Measurements from ENCODE around the gene CACNB2. TPM values are rescaled to one million over a fixed set of nuclear protein-coding genes. Genes with fewer than 3 reads are reported as not detected.

The CACNB2 gene
- total RNA-seq, 6 experiments from 2014 or later, result not detected

GRCh38 chr10:18334116-18334867 lies 194.1 kb downstream of the CACNB2 start:
- H3K27ac Mint-ChIP-seq, result no peak overlapping the region
- H3K27me3 Mint-ChIP-seq (ENCODE audit: insufficient read depth), result no peaks in the 10 kb centered on the region; the same call in 1 of the 2 replicates
- no peaks in the 10 kb centered on the region for H3K4me1 Mint-ChIP-seq (ENCODE audit: low read depth)
- DNase-seq, result no peak
- H3K4me3 Mint-ChIP-seq, result no peak overlapping the region
- H3K9me3 Mint-ChIP-seq, result peaks cover 5% of the 10 kb centered on the region; the same call in 1 of the 2 replicates
- TF ChIP-seq CTCF (IDR thresholded peaks at IDR 0.05), result no peak
- H3K36me3 Mint-ChIP-seq (ENCODE audit: low read depth), result no peaks in the 10 kb centered on the region

- H3K36me3 Mint-ChIP-seq (ENCODE audit: low read depth), result no peaks in the 10 kb centered on the region
- no peaks in the 10 kb centered on the region; the same call in 1 of the 2 replicates for H3K27me3 Mint-ChIP-seq (ENCODE audit: insufficient read depth)
- peaks cover 3% of the 10 kb centered on the region; the same call in 1 of the 2 replicates for H3K9me3 Mint-ChIP-seq
- no peak for TF ChIP-seq CTCF (IDR thresholded peaks at IDR 0.05)
- DNase-seq, result no peak
- H3K27ac Mint-ChIP-seq, result no peak overlapping the region
- peak overlapping the region; percentile 60 for H3K4me3 Mint-ChIP-seq
- H3K4me1 Mint-ChIP-seq (ENCODE audit: low read depth), result peaks cover 4% of the 10 kb centered on the region; the same call in 1 of the 2 replicates
Measured at GRCh38 chr10:18340496-18341051, 200.3 kb downstream of the CACNB2 start.

GRCh38 chr10:18341055-18341454 lies 200.8 kb downstream of the CACNB2 start:
- no peak for DNase-seq
- Mint-ChIP-seq H3K9me3 (no peaks in the 10 kb centered on the region; the same call in 1 of the 2 replicates), H3K36me3 (ENCODE audit: low read depth) (no peaks in the 10 kb centered on the region), H3K4me1 (ENCODE audit: low read depth) (peaks cover 4% of the 10 kb centered on the region; the same call in 1 of the 2 replicates), H3K27ac (no peak overlapping the region), H3K4me3 (peak overlapping the region; percentile 60), H3K27me3 (ENCODE audit: insufficient read depth) (no peaks in the 10 kb centered on the region; the same call in 1 of the 2 replicates)
- TF ChIP-seq CTCF (IDR thresholded peaks at IDR 0.05), result no peak

DNA sequence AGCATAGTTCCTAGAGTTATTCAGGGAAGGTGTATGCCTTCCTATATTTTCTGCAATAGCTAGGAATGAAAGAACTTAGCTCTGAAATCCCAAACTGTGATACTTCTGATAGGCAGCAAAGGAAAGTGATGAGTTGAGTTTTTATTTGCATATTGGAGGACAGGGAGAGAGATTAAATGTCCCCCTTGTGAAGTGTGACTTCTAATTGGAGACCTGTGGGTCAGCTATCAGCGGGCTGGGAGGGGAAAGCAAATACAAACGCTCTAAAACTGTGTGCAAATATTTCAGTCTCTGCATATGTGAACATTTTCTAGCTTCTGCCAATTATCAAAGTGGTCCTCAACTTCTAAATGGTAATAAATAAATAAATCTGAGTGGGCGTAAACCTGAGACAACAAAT lies 203.3 kb downstream of the CACNB2 start:
- H3K4me3 Mint-ChIP-seq, result no peak overlapping the region
- H3K27ac Mint-ChIP-seq, result no peak overlapping the region
- no peak for TF ChIP-seq CTCF (IDR thresholded peaks at IDR 0.05)
- no peak for DNase-seq
- H3K36me3 Mint-ChIP-seq (ENCODE audit: low read depth), result no peaks in the 10 kb centered on the region
- H3K27me3 Mint-ChIP-seq (ENCODE audit: insufficient read depth), result no peaks in the 10 kb centered on the region; the same call in 1 of the 2 replicates
- peaks cover 4% of the 10 kb centered on the region; the same call in 1 of the 2 replicates for H3K4me1 Mint-ChIP-seq (ENCODE audit: low read depth)
- peaks cover 5% of the 10 kb centered on the region; the same call in 1 of the 2 replicates for H3K9me3 Mint-ChIP-seq

DNA sequence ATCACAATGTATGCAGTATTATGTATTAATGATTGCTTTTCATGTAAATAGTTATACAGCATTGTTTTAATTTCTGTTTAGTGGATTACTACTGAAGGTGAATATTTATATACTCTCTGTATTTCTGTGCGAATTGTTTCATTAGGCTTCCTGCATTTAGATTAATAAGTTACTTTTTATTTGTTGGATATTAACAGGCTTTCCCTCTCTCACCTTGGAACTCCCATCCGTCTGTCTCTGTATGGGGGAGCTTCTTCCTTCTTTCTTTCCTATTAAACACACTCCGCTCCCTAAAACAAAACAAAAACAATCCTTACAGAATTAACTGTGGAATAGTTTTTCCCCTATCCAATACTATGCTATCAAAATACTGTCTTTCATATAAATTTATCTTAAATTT lies 205.1 kb downstream of the CACNB2 start:
- no peak for DNase-seq
- H3K36me3 Mint-ChIP-seq (ENCODE audit: low read depth), result no peaks in the 10 kb centered on the region
- H3K9me3 Mint-ChIP-seq, result peaks cover 6% of the 10 kb centered on the region; the same call in 1 of the 2 replicates
- H3K27me3 Mint-ChIP-seq (ENCODE audit: insufficient read depth), result peaks cover 2% of the 10 kb centered on the region
- no peak overlapping the region for H3K4me3 Mint-ChIP-seq
- H3K4me1 Mint-ChIP-seq (ENCODE audit: low read depth), result peaks cover 4% of the 10 kb centered on the region; the same call in 1 of the 2 replicates
- TF ChIP-seq CTCF (IDR thresholded peaks at IDR 0.05), result no peak
- H3K27ac Mint-ChIP-seq, result no peak overlapping the region

Measured in HFFc6 (cell line).